Measurements from ENCODE around the gene KLF4. TPM values are rescaled to one million over a fixed set of nuclear protein-coding genes. Genes with fewer than 3 reads are reported as not detected.

KLF4 gene
- polyA plus RNA-seq, 1 donor from 2014 or later, result 0.92 TPM

DNA sequence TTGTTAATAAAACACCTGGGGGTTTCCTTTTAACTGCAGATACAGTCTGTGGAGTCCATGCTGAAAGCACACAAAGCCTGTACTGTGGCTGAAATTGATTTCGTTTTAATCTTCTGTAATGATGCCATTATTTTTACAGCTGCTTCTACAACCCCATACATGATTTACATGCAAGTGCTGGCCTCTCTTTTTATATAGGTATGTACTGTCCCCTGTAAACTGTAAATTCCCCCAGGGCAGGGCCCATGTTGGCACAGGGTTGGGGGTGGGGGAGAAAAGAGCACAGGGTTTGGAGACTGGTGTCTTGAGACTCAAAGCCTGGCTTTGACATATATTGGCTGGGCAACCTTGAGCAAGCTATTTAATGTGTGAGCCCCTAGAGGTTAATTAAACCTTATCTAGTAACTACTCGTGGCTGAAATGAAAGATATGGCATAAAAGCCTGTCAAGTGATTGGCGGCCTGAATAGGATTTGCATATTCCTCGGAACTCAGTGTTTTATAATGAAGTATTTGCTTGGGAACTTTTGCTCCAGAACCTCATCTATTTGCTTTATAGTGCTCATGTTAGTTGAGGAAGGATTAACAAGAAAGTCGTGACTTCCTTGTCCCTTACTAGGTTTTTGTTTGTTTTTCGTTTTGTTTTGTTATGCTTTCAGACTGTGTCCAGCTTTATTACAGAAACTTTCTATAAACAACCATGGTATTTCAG is 34.0 kb downstream of the KLF4 start:
- no peaks in the 10 kb centered on the region for H3K9me3 ChIP-seq (ENCODE audit: low read length)
- H3K79me2 ChIP-seq (replicated peaks; ENCODE audit: insufficient read depth, low read length), result no peaks in the 10 kb centered on the region
- no peak overlapping the region for H3K9ac ChIP-seq (ENCODE audit: low read length)
- H3K9me2 ChIP-seq (ENCODE audit: insufficient read depth, low read length), result no peaks in the 10 kb centered on the region
- no peaks in the 10 kb centered on the region for H3K36me3 ChIP-seq (ENCODE audit: insufficient read depth, low read length)
- H3K4me3 ChIP-seq (ENCODE audit: low read length), result no peak overlapping the region
- H3K27me3 ChIP-seq (ENCODE audit: insufficient read depth, low read depth, low read length), result no peaks in the 10 kb centered on the region
- H3F3A ChIP-seq (ENCODE audit: insufficient read depth, low read length, poor library complexity, severe bottlenecking), result no peaks in the 10 kb centered on the region
- no peak for TF ChIP-seq RAD21 (conservative IDR thresholded peaks at IDR 0.05)
- TF ChIP-seq, protein P1, sequence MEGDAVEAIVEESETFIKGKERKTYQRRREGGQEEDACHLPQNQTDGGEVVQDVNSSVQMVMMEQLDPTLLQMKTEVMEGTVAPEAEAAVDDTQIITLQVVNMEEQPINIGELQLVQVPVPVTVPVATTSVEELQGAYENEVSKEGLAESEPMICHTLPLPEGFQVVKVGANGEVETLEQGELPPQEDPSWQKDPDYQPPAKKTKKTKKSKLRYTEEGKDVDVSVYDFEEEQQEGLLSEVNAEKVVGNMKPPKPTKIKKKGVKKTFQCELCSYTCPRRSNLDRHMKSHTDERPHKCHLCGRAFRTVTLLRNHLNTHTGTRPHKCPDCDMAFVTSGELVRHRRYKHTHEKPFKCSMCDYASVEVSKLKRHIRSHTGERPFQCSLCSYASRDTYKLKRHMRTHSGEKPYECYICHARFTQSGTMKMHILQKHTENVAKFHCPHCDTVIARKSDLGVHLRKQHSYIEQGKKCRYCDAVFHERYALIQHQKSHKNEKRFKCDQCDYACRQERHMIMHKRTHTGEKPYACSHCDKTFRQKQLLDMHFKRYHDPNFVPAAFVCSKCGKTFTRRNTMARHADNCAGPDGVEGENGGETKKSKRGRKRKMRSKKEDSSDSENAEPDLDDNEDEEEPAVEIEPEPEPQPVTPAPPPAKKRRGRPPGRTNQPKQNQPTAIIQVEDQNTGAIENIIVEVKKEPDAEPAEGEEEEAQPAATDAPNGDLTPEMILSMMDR (IDR thresholded peaks at IDR 0.05; ENCODE audit: poor library complexity, severe bottlenecking), result no peak
- TF ChIP-seq, protein P2, sequence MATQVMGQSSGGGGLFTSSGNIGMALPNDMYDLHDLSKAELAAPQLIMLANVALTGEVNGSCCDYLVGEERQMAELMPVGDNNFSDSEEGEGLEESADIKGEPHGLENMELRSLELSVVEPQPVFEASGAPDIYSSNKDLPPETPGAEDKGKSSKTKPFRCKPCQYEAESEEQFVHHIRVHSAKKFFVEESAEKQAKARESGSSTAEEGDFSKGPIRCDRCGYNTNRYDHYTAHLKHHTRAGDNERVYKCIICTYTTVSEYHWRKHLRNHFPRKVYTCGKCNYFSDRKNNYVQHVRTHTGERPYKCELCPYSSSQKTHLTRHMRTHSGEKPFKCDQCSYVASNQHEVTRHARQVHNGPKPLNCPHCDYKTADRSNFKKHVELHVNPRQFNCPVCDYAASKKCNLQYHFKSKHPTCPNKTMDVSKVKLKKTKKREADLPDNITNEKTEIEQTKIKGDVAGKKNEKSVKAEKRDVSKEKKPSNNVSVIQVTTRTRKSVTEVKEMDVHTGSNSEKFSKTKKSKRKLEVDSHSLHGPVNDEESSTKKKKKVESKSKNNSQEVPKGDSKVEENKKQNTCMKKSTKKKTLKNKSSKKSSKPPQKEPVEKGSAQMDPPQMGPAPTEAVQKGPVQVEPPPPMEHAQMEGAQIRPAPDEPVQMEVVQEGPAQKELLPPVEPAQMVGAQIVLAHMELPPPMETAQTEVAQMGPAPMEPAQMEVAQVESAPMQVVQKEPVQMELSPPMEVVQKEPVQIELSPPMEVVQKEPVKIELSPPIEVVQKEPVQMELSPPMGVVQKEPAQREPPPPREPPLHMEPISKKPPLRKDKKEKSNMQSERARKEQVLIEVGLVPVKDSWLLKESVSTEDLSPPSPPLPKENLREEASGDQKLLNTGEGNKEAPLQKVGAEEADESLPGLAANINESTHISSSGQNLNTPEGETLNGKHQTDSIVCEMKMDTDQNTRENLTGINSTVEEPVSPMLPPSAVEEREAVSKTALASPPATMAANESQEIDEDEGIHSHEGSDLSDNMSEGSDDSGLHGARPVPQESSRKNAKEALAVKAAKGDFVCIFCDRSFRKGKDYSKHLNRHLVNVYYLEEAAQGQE (IDR thresholded peaks at IDR 0.05; ENCODE audit: borderline replicate concordance), result no peak
- no peak for TF ChIP-seq TAF1 (IDR thresholded peaks at IDR 0.05; ENCODE audit: low read depth)
- no peak overlapping the region for H3K4me2 ChIP-seq (ENCODE audit: low read length)
- H3K27ac ChIP-seq (ENCODE audit: low read length), result no peak overlapping the region
- H2AFZ ChIP-seq (ENCODE audit: low read depth, low read length), result no peak overlapping the region
- H4K20me1 ChIP-seq (ENCODE audit: insufficient read depth), result no peaks in the 10 kb centered on the region

DNA sequence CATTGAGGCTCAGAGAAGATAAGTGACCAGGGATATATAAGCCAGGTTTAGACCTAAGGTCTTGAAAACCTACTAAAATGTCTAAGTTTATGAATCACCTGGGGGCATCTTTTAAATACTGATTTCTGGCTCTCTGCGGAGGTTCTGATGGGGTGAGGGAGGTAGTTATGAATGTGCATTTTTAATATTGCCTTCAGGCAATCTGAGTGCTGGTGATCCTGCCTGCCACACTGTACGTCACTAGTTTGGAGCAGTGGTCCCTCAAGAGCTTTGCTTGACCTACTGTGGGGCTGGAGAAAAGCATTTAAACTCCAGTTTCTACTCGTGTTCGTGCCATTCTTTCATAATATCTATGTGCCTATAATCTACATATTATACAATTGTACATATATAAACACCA is 36.1 kb downstream of the KLF4 start:
- H4K20me1 ChIP-seq (ENCODE audit: insufficient read depth), result no peaks in the 10 kb centered on the region
- H3F3A ChIP-seq (ENCODE audit: insufficient read depth, low read length, poor library complexity, severe bottlenecking), result no peaks in the 10 kb centered on the region
- no peaks in the 10 kb centered on the region for H3K79me2 ChIP-seq (replicated peaks; ENCODE audit: insufficient read depth, low read length)
- H3K9me3 ChIP-seq (ENCODE audit: low read length), result no peaks in the 10 kb centered on the region
- H3K4me2 ChIP-seq (ENCODE audit: low read length), result no peak overlapping the region
- no peak overlapping the region for H2AFZ ChIP-seq (ENCODE audit: low read depth, low read length)
- no peak overlapping the region for H3K27ac ChIP-seq (ENCODE audit: low read length)
- no peaks in the 10 kb centered on the region for H3K27me3 ChIP-seq (ENCODE audit: insufficient read depth, low read depth, low read length)
- no peaks in the 10 kb centered on the region for H3K36me3 ChIP-seq (ENCODE audit: insufficient read depth, low read length)
- TF ChIP-seq EZH2 (IDR thresholded peaks at IDR 0.05; ENCODE audit: borderline replicate concordance, insufficient read depth, low read length, poor library complexity, severe bottlenecking) (no peak), POLR2AphosphoS5 (IDR thresholded peaks at IDR 0.05) (no peak), RAD21 (conservative IDR thresholded peaks at IDR 0.05) (no peak), TAF1 (IDR thresholded peaks at IDR 0.05; ENCODE audit: low read depth) (no peak), SMC3 (conservative IDR thresholded peaks at IDR 0.05; ENCODE audit: poor library complexity) (no peak)
- TF ChIP-seq, protein P2 (IDR thresholded peaks at IDR 0.05; ENCODE audit: borderline replicate concordance), result no peak
- H3K4me3 ChIP-seq (ENCODE audit: low read length), result no peak overlapping the region
- H3K9me2 ChIP-seq (ENCODE audit: insufficient read depth, low read length), result no peaks in the 10 kb centered on the region
- H3K9ac ChIP-seq (ENCODE audit: low read length), result no peak overlapping the region
